GM18907 (cell line): ENCODE measurements around the gene KIF24.
"Not testable (repeated sequence)": the region's sequence is repeated elsewhere in the genome, so short reads cannot be mapped to it uniquely, and the experiment has no call there.

Experiments
- ATAC-seq: cut with Tn5 transposase; IDR thresholded peaks from one replicate; pipeline ENCODE4 v1.9.1; 2021; ENCODE audit warnings: mild to moderate bottlenecking, moderate library complexity; ENCODE audit not compliant: unreplicated experiment

Gene KIF24

DNA sequence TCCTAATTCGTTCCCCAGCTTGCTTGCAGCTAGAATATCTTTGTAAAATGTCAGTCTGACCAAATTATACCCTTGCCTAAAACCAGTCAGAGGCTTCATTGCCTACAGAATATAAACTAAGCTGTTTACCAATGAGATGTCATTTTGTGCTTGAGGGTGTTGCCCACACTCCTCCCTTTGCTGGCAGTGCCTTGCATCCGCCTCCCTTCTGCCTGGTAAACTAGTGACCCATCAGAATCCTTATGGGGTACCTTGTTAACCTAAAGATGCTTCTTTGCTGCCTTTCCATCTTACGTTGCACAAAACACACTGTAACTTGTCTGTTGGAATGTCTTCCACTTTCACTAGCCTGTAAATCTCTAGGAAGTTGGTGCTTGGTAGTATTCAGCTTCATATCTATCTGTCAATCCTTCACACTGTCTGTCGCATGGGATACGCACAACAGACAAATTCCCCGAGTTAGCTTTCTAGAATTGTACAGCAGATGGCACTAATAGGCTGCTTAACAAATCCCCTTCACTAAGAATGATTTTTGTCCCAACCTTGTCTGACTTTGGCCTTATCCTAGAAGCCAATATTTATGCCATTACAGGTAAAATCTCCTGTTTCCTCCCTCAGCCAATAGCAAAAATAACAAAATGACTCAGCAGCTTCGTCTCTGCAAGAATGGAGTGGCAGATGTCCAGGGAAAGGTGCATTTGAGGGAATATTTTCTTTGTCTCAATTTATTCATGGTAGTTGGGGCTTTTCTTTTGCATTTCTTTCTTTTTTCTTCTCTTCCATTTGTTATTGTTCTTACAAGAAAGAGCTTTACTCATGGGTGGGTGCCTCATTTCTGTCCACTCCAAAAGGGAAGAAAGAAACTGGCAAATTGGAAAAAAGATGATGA, 3.3 kb upstream of the KIF24 start:
- no peak for ATAC-seq

DNA sequence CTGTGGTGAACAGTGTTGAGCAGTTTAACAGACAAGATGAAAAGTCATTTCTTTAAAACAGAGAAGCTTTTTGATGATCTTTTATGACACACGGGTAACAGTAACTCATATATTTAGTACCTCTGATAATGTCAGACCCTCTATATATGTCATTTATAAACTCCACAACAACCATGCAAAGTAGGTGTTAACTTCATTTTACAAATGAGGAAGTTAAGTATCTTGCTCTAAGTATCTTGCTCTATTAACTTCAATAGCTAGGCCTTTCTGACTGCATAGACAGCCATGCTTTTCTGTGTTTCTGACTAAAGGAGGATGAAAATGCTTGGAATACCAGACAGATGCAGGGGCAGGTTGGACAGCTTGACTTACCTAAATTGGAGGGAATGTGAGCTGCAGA, 2.1 kb upstream of the KIF24 start:
- ATAC-seq = no peak

DNA sequence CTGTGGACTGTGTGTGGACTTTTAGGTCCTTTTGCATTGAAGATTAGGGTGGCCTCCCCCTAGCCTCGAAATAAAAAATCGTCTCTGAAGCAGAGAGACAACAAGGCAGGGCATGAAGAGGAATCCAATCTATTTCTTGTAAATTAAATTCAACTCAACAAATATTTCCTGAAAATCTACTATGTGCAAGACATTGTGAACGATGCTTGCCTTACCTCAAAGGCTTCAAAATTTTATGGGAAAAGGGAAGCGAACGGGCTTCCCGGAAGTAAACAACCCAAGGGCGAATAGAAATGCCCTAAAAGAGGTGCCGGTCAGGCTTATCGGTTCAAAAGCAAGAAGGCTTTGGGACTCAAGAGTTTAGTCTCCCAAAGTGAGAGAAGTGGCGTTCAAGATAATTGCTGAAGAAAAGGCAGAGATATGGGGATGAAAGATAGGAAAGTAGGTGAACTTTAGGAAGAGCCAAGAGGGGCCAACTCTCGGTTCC, 525 bp downstream of the KIF24 start:
- ATAC-seq = peak; percentile 0

DNA sequence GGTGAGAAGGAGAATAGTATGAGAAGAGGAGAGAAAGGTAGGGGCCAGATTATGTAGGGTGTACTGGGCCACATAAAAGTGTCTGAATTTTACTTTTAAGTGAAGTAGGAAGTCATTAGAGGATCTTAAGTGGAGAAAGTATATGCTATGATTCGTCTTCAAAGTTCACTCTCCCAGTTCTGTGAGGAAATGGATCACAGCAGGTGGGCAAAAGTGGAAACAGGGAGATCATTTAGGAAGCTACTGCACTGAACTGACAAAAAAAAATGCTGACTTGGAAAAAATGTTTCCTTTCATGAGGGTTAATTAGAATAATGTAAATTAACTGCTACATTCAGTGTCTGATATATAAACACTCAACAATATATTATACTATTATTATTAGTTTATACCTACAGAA, 2.4 kb downstream of the KIF24 start:
- ATAC-seq = no peak

DNA sequence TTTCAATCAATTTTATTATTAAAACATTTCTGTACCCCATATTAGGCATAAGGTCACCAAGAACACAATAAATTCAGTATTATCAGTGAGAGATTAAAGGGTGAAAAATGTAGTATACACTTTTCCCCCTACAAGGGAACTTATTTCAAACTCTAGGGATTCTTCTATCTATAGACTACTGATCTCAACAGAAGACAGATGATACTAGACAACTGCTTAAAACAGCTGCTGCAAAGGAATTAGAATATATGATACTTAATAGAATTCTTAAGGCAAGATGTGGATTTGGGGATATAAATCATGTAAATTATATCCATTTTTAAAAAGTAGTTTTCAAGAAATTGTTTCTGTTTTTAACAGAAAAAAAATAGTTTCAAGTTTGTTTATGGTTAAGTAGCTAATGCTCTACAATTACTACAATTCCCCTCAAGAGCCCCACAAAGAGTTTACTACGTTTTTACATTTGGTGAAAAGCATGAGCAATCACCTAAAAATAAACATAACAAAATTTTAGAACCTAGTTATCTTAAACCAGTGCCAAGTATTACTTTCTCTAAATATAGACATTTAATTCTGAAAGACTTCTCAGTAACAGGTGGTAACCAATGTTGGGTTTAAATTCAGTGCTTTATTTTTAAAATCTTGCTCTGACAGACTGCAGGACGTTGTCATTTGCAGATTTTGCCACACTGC, 6.0 kb downstream of the KIF24 start:
- ATAC-seq = no peak

DNA sequence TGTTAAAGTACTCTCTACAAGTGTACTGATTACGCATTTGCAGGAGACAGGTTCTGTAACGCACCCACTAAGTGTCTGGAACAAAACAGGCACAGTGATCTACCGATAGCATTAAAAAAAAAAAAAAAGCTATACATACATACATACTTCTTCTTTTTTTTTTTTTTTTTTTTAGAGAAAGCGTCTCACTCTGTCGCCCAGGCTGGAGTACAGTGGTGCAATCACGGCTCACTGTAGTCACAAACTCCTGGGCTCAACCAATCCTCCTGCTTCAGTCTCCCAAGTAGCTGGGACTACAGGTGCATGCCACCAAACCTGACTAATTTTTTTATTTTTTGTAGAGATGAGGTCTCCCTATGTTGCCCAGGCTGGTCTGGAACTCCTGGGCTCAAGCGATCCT, 7.6 kb downstream of the KIF24 start:
- ATAC-seq = no peak

DNA sequence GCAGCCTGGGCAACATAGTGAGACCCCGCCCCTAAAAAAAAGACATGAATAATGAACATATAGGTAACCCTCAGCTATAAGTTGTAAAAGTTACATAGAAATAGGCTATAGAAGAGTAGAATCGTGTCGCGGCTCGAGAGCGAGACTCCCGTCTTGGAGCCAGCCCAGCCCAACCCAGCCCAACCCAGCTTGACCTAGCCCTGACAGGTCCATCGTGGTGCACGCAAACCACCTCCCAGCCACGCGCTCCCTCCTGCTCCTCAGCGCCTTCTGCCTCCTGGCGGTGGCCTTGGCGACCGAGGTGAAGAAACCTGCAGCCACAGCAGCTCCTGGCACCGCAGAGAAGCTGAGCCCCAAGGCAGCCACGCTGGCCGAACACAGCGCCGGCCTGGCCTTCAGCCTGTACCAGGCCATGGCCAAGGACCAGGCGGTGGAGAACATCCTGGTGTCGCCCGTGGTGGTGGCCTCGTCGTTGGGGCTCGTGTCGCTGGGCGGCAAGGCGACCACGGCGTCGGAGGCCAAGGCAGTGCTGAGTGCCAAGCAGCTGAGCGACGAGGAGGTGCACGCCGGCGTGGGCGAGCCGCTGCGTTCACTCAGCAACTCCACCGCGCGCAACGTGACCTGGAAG, 10.8 kb downstream of the KIF24 start:
- ATAC-seq = no peak

DNA sequence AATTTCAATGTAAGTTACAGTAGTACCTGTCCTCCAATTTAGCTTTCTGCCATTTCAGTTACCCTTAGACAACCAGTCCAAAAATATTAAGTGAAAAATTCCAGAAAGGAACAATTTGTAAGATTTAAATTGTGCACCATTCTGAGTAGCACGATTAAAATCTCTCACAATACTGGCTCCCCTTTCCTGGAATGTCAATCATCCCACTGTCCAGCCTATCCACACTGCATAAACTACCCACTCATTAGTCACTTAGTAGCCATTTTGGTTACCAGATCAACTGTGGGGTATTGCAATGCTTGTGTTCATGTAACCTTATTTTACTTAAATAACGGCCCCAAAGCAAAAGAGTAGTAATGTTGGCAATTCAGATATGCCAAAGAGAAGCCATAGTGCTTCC, 11.6 kb downstream of the KIF24 start:
- ATAC-seq = no peak

DNA sequence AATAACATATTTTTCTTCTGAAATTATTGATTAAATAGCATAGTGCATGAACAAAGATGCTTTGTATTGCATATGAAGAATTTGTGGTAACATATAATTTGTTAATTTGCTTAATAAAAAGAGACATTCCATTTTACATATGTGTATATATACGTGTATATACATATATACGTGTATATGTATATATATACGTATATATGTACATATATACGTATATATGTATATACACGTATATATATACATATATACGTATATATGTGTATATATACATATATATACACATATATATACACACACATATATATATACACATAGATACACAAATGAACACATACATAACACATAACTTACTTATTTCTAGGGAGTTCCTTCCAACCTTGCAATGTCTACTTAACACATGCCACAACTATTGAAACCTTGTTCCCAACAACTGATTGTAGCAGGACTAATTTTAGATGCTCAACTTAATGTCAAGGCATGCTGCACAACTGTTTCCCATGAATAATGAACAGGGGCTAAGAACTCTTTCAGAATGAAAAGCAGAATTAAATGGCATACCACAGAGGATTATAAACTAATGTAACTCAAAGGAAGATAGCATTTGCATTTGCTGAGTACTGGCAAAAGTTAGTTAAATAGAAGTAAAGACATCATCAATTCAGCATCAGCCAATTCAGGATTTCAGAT, 17.4 kb downstream of the KIF24 start:
- no peak for ATAC-seq

DNA sequence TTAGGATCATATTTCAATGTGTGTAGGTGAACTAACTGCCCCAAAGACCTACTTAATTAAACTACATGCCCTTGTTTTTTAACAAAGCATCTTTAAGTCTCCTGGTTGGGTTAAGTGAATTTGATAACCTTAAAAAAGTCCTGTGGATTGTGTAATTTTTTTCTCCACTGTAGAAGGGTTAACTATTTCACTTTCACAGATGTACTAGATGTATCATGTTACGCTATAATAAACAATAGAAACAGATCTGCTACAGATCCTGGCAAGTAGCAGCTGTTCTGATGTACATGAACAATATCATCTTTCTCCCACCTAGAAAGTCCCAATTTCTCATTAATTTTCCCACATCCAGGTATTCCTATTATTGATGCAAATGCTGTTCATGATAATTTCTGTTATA, 18.9 kb downstream of the KIF24 start:
- ATAC-seq = no peak

DNA sequence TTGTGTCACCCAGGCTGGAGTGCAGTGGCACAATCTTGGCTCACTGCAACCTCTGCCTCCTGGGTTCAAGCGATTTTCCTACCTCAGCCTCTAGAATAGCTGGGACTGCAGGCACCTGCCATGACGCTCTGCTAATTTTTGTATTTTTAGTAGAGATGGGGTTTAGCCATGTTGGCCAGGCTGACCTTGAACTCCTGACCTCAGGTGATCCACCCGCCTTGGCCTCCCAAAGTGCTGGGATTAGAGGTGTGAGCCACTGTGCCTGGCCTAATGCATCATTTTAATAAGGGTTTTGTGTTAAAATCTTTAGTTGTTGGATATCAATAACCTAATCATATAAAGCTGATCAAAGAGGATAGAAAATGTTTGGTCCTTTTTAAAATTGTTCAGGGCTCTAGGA, 20.8 kb downstream of the KIF24 start:
- not testable (repeated sequence) for ATAC-seq

DNA sequence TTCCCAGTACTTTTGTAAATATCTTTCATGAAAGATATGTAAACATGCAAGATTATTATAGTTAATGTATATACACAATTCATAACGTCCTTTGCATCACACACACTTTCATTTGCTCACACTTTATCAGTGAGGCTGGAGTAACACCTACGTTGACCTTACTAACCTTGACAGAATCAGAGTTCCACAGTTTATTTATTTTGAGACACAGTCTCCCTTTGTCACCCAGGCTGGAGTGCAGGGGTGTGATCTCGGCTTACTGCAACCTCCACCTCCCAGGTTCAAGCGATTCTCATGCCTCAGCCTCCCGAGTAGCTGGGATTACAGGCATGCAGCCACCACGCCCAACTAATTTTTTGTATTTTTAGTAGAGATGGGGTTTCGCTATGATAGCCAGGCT, 28.0 kb downstream of the KIF24 start:
- not testable (repeated sequence) for ATAC-seq

DNA sequence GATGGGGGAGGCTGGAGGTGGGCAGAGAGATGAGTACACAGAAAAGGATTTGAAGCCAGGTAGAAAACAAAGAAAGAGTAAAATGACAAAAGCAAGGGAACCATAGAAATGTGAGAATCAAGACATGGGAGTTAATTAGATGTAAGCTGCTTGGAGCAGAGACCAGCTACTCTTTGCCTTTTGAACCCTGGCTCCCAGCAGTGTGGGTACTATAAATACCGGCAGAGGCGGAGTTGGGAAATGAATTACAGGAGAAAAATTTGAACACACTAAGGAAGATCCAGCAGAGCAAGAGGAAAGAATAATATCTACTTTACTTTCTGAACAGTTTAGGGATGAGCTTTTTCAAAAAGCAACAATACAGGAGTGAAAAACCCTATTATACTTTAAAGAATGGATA, 36.5 kb downstream of the KIF24 start:
- ATAC-seq = no peak

DNA sequence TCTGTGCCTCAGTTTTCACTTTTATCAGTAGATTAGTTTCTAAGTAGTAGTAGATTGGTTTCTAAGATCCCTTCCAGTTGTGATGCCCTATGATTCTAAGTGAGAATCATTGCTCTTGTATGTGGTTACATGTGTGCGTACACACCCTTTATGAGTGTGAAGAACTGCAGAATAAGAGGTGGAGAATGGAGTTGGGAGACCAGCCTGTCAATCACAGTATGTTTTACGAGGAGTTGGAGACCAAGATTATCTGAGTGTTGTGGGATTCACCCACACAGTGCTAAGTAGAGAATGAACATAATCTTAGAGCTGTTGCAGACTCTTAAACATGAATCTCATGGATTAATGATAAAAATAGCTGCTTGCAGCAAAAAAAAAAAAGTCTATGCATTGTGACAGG, 37.6 kb downstream of the KIF24 start:
- no peak for ATAC-seq

DNA sequence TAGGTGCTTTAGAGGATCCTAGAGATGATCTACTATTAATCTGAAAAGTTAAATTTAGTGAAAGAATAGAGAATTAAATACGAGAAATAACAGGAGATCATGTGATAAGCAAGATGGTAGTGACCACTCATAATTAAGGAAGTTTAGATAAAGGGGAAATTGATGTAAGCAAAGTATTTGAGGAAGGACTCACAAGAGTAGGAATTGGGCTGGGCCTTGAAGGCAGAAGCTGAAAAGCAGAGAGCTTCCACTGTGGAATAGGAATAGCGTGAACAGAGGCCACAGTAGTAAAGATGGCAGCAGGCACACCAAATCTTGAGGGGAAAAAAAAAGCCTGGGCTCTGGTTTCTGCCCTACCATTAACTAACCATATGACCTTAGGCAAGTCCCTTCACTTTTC, 38.0 kb downstream of the KIF24 start:
- no peak for ATAC-seq

DNA sequence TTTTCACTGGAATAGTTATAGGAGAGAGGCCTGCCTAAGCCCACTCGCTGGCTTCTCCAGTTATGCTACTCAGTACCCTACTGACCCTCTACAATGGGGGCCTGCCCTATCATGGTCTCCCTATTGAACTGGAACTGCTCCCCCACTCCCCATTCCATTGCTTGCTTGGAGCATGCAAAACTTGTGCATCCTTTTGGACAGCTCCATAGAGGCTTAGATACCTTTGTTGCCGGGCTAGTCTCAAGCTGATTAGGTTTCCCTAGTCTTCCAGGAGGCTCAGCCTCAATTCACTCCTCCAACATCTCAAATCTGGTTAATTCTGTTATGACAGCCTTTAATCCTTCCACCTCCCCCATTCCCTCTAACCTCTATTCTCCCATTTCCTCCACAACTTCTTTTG, 39.9 kb downstream of the KIF24 start:
- ATAC-seq = no peak

DNA sequence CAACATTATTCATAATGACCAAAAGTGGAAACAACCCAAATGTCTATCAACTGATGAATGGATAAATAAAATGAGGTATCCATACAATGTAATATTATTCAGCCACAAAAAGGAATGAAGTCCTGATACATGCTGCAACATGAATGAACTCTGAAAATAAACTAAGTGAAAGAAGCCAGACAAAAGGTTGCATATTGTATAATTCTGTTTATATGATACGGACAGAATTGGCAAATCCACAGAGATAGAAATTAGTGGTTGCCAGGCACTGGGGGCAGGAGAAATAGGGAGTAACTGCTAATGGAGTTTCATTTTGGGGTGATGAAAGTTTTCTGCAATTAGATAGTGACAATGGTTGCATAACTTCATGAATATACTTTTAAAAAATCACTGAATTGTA, 47.0 kb downstream of the KIF24 start:
- no peak for ATAC-seq

DNA sequence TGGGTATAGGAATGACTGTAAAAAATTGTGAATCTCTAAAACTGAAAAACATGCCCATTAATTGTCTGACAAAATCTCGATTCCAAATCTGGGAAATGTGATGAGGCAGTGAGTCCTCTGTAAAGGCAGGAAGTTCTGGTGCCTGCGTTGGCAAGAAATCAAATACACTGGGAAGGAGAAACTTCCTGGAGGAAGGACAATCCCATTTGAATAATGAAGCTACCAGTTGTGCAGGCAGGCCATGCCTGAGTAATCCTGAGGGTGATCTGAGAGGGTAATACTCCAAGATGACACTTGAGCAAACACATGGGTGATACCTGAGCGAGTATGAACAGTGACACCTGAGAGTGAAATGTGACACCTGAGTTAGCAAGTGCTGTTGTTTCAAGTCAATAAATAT, 49.7 kb downstream of the KIF24 start:
- no peak for ATAC-seq
